Measurements from ENCODE around the gene OPHN1.

OPHN1 gene

GRCh38 chrX:68433155-68433980 is at the start of gene OPHN1:
OPHN1 (minus strand) TSS chrX:68433495; CDS start chrX:68433020, 475 bp downstream.
- peak; percentile 95 for DNase-seq (ENCODE audit: low read depth, low spot score)

GRCh38 chrX:68480969-68481368 is 47.7 kb upstream of the OPHN1 start:
- DNase-seq (ENCODE audit: low read depth, low spot score) = no peak

- DNase-seq (ENCODE audit: low read depth, low spot score) = no peak
Observed at GRCh38 chrX:68464796-68465195, 31.5 kb upstream of the OPHN1 start.

- no peak for DNase-seq (ENCODE audit: low read depth, low spot score)
Observed at GRCh38 chrX:68463880-68464279, 30.6 kb upstream of the OPHN1 start.

GRCh38 chrX:68462653-68463052 is 29.4 kb upstream of the OPHN1 start:
- DNase-seq (ENCODE audit: low read depth, low spot score) = peak; percentile 64

GRCh38 chrX:68462197-68462596 is 28.9 kb upstream of the OPHN1 start:
- DNase-seq (ENCODE audit: low read depth, low spot score) = peak; percentile 12

- no peak for DNase-seq (ENCODE audit: low read depth, low spot score)
Observed at GRCh38 chrX:68461576-68461975, 28.3 kb upstream of the OPHN1 start.

GRCh38 chrX:68461093-68461492 is 27.8 kb upstream of the OPHN1 start:
- no peak for DNase-seq (ENCODE audit: low read depth, low spot score)

- no peak for DNase-seq (ENCODE audit: low read depth, low spot score)
Observed at GRCh38 chrX:68455151-68455510, 21.8 kb upstream of the OPHN1 start.

GRCh38 chrX:68454476-68455150 is 21.3 kb upstream of the OPHN1 start:
- peak; percentile 22 for DNase-seq (ENCODE audit: low read depth, low spot score)

GRCh38 chrX:68451720-68452119 is 18.4 kb upstream of the OPHN1 start:
- no peak for DNase-seq (ENCODE audit: low read depth, low spot score)

GRCh38 chrX:68443155-68443868 is 10.0 kb upstream of the OPHN1 start:
- no peak for DNase-seq (ENCODE audit: low read depth, low spot score)

GRCh38 chrX:68440940-68441339 is 7.6 kb upstream of the OPHN1 start:
- DNase-seq (ENCODE audit: low read depth, low spot score) = no peak

GRCh38 chrX:68440442-68440841 is 7.1 kb upstream of the OPHN1 start:
- DNase-seq (ENCODE audit: low read depth, low spot score) = no peak

GRCh38 chrX:68439341-68439740 is 6.0 kb upstream of the OPHN1 start:
- no peak for DNase-seq (ENCODE audit: low read depth, low spot score)

- peak; percentile 44 for DNase-seq (ENCODE audit: low read depth, low spot score)
Observed at GRCh38 chrX:68438575-68438974, 5.3 kb upstream of the OPHN1 start.

GRCh38 chrX:68433981-68434299 is 645 bp upstream of the OPHN1 start:
- DNase-seq (ENCODE audit: low read depth, low spot score) = no peak

GRCh38 chrX:68432648-68433047 is 647 bp downstream of the OPHN1 start:
- peak; percentile 52 for DNase-seq (ENCODE audit: low read depth, low spot score)

GRCh38 chrX:68431836-68432235 is 1.5 kb downstream of the OPHN1 start:
- no peak for DNase-seq (ENCODE audit: low read depth, low spot score)

GRCh38 chrX:68429216-68429615 is 4.1 kb downstream of the OPHN1 start:
- peak; percentile 13 for DNase-seq (ENCODE audit: low read depth, low spot score)

GRCh38 chrX:68428431-68428830 is 4.9 kb downstream of the OPHN1 start:
- DNase-seq (ENCODE audit: low read depth, low spot score) = no peak

- no peak for DNase-seq (ENCODE audit: low read depth, low spot score)
Observed at GRCh38 chrX:68424719-68425118, 8.6 kb downstream of the OPHN1 start.

GRCh38 chrX:68422478-68422877 is 10.8 kb downstream of the OPHN1 start:
- no peak for DNase-seq (ENCODE audit: low read depth, low spot score)
